Activated CD4-positive, alpha-beta T cell treated with anti-CD3 and anti-CD28 coated beads, Interleukin-2, Interleukin-6, amounts not matched to agents 100 ng/mL and 50 ng/mL, durations not matched to agents 16 hours and 8 hours (primary cell): ENCODE results near the gene NDP.

ENCODE experiments used
- DNase-seq: peaks from one replicate; pipeline ENCODE4 v3.0.0-alpha.2; 2020

NDP gene, protein sequence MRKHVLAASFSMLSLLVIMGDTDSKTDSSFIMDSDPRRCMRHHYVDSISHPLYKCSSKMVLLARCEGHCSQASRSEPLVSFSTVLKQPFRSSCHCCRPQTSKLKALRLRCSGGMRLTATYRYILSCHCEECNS

GRCh38 chrX:43973249-43974099 is at the start of gene NDP:
NDP (minus strand) TSS chrX:43973390; CDS start chrX:43958645, 14,745 bp downstream.
- no peak for DNase-seq

DNA sequence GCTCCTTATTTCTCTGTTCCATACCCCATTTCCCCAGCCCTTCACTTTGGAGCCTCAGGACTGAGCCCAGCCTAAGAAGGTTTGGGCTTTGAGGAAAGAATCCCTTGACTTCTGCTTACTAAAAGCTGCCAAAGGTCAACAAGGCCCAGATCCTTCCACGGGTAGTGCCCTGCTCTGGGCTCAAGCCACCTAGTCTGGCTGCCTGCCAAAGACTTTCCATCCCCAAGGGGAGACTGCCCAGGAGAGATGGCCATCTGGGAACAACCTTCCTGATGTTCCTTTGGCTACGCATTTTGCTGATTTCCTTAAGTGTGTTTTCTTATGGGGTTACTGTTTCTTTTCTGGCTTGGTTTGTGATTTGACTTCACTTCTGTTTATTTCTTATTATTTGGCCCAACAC is 49.8 kb upstream of the NDP start:
- no peak for DNase-seq

DNA sequence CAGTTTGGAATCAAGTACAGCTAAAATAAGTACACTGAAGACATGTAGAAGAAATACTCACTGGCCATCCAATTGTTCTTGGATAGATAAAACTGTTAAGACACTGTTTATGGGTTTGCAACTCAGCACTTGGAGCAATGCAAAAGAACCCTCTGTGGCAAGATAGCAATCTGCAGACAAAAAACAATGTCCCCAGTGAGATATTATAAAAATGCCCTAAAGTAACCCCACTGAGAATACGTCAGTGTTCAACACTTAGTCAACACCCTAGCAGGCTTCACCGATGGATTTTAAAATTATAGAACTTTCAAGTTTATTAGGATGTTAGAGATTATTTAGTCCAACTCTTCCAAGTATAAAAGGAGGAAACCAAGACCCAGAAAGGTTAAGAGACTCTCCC is 47.5 kb upstream of the NDP start:
- no peak for DNase-seq

- no peak for DNase-seq
These were observed 46.7 kb upstream of the NDP start for GRCh38 chrX:44019911-44020310.

DNA sequence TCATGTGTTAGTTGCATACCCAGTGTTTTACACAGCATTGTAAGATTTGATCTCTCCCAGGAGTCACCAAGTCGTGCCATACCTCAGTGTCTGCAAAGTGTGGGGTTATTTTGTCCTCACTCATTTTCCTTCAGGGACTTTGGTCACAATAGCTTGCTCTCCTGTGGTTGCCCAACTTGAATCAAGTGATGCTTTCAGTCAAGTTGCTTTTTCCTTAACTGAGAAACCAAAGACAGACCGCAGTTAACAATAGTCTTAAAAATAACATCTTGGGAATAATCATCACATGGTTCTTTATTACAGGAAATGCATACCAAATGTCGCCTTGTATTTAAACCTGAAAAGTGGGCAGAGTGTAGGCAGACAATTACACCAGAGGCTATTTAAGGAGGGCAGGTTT is 44.5 kb upstream of the NDP start:
- DNase-seq, result no peak

DNA sequence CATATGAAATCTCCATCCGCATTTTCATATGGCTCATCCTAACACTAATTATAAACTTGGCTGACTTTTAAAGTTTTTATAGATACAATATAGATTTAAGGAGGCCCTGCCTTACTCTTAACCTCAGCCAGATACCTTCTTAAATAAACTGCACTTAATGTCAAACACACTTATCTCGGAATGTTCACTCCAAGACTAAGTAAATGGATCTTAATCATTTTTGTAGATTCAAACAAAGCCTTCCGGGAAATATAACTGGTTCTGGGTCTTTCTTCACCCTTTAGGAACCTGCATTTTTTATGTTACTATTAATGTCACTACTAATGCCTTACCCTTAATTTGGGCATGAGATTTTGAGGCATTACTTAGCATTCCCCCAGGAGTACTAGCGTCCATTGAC is 43.7 kb upstream of the NDP start:
- DNase-seq, result no peak

GRCh38 chrX:44012484-44013096 is 39.4 kb upstream of the NDP start:
- DNase-seq, result peak; percentile 66

DNA sequence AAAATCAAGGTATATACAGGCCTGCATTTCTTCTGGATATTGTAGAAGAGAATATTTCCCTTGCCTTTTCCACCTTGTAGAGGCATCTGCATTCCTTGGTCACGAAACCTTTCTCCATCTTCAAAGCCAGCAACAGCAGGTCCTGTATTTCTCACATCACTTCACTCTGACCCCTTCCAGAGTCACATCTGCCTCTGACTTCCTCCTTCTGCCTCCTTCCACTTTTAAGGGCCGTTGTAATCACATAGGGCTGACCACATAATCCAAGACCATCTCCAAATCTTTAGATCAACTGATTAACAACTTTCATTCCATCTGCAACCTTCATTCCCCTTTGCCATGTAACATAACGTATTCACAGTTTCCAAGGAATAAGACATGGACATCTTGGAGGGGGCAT is 38.3 kb upstream of the NDP start:
- no peak for DNase-seq

DNA sequence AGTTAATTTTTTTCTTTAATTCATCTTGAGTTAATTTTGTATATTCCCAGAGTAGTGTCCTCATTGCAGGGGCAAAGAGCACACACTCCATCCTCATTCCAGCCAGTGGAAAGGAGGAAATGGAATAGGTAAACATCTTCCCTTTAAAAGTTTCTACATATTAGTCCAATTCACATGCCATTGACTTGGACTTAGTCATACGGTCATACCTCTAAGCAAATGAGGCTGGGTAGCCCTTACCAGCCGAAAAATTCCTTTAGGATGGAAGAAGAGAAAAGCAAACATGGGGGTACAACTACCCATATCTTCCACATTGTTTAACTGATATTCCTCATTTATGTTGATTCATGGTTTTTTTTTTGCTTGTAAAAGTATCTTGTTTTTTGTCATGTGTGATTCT is 37.4 kb upstream of the NDP start:
- no peak for DNase-seq

GRCh38 chrX:44006081-44006480 is 32.9 kb upstream of the NDP start:
- DNase-seq, result no peak

DNA sequence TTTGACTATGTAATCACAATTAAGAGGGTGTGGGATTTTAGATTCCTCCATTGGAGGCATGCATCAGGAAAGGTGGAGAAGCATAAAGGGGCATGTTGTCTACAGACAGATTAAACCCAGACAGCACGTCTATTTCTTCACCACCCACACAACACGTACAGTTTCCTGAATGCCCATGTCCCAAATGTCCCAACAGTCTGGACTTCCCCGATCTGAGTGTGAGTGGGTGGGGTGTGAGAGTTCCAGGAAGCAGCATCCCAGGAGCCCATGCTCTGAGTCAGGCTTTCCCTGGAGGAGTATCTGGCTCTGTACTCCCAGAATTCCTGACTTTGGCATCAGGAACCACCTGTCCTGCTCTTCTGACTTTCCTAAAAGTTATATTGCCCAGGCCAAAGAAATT is 30.8 kb upstream of the NDP start:
- DNase-seq, result no peak

DNA sequence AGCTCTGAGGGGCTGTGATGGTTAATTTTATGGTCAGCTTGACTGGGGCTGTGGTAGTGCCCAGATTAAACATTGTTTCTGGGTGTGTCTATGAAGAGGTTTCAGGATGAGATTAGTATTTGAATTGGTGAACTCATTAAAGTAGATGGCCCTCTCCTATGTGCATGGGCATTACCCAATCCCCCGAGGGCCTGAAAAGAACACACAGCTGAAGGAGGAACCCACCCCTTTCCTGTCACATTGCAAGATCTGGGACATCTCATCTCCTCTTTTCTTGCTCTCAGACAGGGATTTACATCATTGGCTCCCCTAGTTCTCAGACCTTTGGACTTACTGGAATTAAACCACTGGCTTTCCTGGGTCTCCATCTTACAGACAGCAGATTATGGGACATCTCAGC is 29.4 kb upstream of the NDP start:
- DNase-seq, result no peak

- no peak for DNase-seq
These were observed 25.2 kb upstream of the NDP start for GRCh38 chrX:43998374-43998773.

- no peak for DNase-seq
These were observed 23.3 kb upstream of the NDP start for GRCh38 chrX:43996491-43996890.

GRCh38 chrX:43986083-43986482 is 12.9 kb upstream of the NDP start:
- no peak for DNase-seq

DNA sequence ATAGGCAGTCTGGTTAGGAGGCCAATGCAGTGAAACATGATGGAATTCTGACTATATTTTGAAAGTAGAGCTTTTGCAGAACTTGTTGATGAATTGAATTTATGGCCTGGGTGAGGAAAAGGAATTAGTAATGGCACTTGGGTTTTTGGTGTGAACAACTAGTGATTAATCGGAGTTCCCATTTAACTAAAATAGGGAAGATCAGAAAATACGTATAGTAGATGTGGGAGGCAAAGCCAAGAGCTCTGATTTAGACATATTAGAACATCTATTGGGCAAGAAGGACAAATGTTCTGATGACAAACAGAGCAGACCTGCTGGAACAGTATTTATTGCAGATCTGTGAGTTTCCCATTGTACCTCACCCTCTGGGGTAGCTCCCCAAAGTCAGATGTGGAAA is 12.3 kb upstream of the NDP start:
- DNase-seq, result no peak

DNA sequence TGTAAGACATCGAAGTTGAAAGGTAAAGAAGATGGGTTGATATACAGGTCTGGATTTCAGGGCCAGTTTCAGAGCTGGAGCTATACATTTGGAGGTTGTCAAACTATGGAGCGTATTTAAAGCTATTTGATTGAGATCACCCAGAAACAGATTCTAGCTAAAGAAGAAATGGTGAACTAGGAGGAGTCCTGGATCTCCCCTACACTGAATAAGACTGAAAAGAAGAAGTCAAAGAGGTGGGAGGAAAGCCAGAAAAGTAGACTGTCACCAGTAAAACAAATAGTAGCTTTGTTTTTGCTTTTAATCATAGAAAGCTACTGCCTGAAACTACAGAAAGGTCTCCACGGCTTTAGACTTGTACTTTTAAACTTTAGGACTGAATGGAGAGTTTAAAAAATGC is 5.0 kb upstream of the NDP start:
- DNase-seq, result no peak

GRCh38 chrX:43976205-43976604 is 3.0 kb upstream of the NDP start:
- no peak for DNase-seq

GRCh38 chrX:43975796-43976195 is 2.6 kb upstream of the NDP start:
- no peak for DNase-seq

GRCh38 chrX:43974741-43975465 is 1.7 kb upstream of the NDP start:
- DNase-seq, result no peak

DNA sequence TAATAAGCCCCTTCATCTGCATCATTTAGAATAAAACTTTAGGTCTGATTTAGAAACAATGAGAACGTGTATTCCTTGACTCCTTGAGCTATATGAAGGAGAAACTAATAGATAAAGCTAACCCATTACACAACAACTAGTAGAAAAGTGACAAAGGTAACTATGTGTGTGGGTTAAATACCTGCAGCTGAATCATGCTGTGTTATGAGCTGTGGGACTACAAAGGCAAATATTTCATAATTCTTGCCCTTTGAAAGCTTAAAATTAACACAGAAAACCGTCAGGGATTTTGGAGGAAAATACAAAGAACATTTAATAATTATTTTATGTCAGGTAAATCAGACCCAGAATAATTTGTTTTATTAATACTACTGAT is 898 bp upstream of the NDP start:
- DNase-seq, result no peak

DNA sequence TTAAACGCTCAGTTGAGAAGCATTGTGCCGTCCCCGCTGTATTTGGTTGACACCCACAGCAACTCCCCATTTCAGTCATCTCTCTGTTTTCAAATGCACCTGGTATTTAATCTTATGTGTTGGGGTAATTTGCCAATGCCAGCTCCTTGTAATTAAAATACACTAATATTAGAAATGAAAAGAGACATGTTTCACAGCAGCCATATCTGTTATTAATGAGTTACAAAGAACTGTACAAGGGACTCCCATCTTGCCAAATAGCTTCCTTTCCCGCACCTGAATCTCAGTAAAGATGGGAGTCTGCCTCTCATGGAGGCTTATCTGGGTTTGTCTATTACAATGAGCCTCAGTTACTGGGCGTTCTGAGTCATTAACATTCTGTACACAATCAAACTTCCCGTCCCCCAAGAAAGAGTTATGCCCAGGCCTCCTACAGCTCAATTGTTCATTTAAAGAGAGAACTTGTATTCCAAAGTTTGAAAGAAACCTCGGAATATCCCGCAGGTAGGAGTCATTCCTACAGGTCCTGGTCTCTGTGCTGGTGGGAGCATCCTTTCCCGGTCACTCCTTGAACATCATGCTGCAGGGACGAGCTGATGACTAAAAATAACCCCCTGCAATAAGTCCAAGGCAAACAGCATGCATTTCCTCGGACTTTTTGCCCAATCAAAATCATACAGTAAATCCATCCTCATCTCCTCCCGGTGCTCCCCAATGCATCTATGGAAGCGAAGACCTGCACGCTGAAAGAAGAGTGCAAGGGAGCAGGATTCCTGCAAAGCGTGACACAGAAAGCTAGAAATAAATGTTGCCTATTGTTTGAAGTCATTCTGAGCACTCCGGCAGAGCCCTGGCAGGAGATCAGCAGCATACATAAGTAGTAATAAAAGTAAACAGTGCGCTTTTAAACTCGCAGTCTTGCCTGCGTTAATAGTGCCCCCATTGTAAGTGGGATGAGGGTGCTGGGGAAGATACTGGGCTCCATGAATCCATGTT is 926 bp downstream of the NDP start:
- no peak for DNase-seq

DNA sequence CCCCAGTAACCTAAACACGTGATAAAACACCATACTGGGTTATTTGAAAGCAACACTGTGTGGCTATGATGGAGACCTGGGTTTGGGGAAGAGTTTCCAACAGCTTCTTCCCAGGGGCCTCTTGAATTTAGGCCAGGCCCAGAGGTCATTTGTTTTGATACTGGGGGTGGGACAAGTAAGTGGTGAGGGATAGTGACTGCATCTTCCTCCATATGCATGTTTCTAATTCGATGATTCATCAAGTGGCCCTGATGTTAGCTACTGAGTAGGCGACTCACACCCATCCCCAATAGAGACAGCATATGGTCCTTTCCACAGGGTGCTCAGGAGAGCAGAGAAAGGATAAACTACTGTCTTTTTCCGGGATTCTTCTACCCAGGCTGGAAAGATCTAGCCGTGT is 2.7 kb downstream of the NDP start:
- no peak for DNase-seq
